CD4-positive, alpha-beta T cell treated with Interferon gamma for 1 hour (primary cell): Measurements from ENCODE around the gene TTC7B.

Experiments
- DNase-seq: peaks from one replicate; pipeline ENCODE4 v3.0.0-alpha.2; 2020

The TTC7B gene

DNA sequence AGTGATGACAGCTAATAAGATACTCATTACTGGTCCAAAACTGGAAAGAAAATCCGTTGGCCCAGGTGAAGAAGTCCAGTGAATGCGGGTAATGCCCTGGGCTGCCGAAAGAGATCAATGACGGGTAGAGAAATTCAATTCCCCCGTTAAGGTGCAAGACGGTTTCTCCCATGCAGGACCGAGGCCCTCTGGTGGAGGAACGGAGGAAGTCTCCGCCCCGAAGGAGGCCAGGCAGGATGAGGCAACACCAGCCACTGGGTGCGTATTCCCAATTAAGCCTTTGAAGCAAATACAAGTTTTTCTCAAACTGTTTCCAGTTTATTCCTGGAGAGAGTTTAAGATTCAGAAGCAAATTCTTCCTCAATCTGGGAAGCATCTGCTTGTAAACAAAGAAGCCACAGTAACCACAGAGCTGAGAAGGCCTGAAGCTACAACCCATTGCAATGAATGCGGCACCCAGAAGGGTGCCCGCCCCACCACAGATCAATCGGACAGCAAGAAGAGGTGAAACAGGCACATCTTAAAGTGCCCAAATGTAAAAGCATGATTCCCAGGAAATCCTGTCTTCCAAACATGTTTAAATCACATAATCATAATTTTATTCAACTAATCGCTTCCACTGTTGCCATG, 118.5 kb downstream of the TTC7B start:
- DNase-seq: peak; percentile 68

DNA sequence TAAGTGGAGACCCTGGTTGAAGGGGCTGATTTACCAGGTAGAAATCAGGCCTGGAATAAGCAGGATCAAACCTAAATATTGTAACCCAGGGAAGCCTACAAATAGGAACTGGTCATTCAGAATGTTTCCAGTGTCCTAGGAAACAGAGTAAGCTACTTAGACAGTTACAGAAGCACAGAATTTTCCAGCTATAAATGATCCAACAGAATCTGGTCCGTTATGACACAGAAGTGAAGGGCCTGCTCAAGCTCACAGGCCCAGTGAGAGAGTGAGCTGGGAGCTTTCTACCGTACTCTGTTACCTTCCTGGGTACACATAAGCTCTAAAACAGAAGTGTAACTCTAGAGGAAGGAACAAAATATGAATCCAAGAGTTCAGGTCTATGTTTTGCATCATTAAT, 119.1 kb downstream of the TTC7B start:
- no peak for DNase-seq

DNA sequence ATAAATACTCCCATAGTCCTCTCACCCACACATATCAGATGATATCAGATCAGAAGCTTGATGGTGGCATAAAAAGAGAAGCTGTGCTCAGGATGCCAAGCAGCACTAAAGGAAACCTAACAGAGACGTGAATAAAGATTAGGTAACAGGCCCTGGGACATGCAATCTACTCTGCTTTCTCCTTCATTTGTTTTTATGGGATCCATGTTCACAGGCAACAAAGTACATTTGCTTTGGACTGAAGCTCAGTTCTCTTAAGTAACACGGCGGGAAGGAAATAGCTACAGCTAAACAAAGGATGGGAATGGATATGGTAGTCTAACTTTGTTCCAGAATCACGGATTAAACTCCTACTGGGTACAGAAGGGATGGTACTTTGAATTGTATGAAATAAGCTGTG, 119.5 kb downstream of the TTC7B start:
- DNase-seq: no peak

DNA sequence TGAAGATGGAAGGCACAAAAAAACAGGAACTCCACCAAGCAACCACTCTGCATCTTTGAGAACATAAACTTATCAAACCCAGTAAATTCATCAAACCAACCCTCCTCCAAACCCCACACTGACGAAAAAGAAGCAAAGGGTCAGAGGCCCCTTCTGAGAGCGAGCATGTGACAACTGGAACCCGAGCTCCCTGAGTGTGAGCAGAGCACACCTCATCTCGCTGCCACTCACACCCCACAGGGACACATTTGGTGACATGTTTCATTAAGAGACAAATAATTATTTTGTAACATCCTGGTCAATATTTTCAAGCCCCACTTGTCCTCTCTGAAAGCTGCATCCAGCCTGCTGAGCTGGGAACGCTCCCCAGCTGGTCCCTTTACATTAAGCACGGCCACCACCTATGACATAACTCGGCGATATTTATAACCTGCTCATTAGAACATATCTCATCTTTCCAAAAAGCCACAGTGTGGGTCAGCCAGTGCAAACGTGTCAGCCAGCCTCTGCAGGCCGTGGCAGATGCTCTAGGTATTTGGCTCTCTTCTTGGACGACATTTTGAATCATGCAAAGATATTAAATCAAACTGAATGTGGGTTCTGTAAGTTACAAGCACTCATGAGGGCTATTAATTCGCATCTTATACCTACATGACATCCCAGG, 120.1 kb downstream of the TTC7B start:
- DNase-seq: no peak

GRCh38 chr14:90693413-90693812, 122.8 kb downstream of the TTC7B start:
- no peak for DNase-seq

GRCh38 chr14:90692826-90693225, 123.4 kb downstream of the TTC7B start:
- no peak for DNase-seq

- no peak for DNase-seq
These were observed 124.2 kb downstream of the TTC7B start for GRCh38 chr14:90692061-90692460.

GRCh38 chr14:90691627-90692026, 124.6 kb downstream of the TTC7B start:
- DNase-seq: no peak

- DNase-seq: no peak
These were observed 128.6 kb downstream of the TTC7B start for GRCh38 chr14:90687680-90688079.

DNA sequence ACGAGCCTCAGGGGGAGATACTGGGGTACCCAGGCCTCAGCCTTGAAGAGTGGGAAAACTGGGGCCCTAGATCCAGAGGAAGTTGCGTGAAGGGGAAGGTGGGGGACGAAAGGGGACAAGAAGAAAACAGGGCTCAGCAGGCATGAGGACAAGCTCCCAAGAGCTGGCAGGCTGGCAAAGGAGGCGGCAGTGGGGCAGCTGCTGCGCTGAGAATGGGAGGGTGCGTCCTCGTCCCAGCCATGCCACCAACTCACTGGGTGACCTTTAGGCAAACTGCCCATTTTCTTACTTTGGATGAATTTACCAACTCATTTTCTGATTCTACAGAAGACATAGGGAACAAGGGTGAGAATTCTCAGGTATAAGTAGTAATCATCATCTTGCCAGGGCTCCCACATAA, 133.6 kb downstream of the TTC7B start:
- DNase-seq: no peak

GRCh38 chr14:90681929-90682328, 134.3 kb downstream of the TTC7B start:
- DNase-seq: no peak

DNA sequence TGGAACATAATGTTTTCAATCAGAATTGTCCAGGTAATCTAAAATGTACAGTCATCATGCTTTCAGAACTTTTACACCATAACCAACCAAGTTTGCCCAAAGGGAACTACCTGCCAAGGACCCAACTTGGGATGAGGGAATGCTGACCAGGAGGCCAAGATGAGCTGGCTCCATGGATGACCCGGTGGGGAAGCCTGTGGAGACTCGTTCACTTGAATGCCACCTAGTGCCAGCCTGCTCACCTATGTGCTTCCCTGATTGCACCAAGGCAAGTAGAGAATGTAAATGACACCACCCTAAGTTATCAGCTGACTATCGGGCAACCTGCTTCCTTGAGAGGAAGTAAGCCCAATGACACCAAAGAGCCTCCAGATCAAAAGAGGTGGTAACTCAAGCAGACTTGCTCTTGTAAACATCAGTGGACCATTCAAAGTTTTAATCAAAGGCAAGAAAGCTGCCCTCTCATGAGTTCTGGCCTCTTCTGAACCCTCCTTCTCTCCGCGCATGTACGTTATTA, 137.3 kb downstream of the TTC7B start:
- DNase-seq: no peak

DNA sequence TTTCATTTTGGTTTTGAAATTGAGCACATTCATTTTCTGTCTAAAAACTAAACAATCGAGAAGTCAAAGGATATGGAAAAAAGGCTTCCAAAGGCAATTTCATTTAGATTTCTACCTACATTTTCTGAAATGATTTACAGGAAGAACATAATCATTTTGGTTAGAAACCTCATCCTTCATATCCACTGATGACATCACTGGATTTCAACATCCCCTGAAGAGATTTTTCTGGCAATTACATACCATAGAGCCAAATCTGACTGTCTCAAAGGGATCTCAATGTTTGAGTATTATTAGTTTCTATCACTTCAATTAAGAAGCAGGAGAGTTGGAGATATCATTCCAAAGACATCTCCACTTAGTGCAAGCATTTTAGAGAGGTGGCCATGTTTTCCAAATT, 137.8 kb downstream of the TTC7B start:
- DNase-seq: no peak

GRCh38 chr14:90677484-90678050, 138.7 kb downstream of the TTC7B start:
- DNase-seq: no peak

GRCh38 chr14:90676912-90677311, 139.3 kb downstream of the TTC7B start:
- DNase-seq: no peak

DNA sequence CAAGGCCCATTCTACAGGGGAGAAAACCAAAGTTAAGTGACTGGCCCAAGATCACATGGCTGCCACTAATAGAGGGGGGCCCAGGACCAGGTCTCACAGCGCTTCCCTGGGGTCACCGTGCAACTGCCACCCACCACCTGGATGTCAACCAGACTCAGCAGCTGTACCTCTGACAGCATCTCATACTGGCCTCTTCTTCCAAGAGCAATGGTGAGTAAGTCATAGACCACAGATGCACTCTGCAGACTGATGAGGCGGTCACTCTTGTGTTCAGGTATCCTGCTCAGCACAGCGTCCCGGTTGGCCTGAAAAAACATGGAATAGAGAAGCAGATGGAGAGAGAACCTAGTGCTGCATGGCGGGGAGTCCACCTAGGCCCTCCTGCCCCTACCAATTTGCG, 139.9 kb downstream of the TTC7B start:
- no peak for DNase-seq

DNA sequence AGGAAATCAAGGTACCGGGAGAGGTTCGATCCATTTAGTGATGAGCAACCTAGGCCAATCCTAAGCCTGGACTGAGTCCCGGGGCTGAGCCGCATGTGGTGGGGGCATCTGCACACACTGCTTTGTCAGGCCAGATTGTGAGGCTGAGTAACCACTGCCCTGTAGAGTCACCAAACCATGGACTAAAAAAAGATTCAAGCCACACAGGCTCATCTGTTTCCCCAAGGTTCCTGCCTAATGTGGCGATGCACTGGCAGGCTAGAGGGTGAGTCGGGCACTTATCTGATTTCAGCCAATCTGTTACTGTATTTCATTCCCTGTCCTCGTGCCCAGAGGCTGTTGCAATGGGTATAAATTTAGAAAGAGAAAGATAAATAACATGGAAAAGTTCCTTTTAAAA, 140.8 kb downstream of the TTC7B start:
- no peak for DNase-seq

DNA sequence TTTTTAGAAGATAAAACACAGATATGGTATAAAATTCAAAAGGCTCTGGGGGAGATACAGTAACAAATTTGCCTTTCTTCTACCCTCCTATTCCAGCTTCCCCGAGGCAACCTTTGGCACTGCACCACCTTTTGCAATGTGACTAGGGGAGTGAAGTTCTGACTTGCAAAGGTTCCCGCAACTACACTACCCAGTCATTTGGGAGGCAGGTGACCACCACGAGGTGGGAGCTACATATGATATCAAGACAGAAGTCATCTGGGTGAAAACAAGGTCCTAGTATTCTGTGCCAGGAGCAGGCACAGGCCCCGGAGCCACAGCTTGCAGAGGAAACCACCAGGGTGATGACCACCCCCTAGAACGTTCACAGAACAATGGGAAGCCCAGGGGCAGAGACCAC, 141.5 kb downstream of the TTC7B start:
- DNase-seq: no peak

DNA sequence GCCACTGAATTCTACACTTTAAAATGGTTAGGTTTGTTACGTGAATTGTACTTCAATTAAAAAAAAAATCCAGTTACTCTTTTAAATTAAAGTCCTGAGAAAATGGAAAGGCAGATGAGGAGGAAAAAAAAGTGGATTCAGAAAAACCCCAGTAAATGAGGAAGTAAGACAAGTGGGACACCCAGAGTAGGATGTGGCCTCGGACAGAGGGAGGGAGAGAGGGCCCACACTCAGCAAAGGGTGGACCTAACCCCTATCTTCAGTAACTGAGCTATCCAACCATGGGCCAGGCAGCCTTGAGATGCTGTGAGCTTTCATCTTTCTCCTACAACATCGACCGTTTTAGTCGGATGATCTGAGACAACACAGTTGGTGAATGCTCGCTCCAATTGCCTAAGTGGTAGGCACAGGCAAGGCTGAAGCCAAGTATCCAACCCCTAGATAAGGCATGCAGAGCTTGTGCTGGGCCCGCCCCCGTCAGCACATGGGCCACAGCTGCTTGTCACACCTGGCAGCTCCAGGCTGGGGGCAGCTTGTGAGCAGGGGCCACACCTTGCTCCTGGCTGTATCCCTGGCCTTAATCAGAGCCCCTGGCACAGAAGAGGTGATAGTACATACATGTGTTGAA, 142.1 kb downstream of the TTC7B start:
- DNase-seq: no peak

DNA sequence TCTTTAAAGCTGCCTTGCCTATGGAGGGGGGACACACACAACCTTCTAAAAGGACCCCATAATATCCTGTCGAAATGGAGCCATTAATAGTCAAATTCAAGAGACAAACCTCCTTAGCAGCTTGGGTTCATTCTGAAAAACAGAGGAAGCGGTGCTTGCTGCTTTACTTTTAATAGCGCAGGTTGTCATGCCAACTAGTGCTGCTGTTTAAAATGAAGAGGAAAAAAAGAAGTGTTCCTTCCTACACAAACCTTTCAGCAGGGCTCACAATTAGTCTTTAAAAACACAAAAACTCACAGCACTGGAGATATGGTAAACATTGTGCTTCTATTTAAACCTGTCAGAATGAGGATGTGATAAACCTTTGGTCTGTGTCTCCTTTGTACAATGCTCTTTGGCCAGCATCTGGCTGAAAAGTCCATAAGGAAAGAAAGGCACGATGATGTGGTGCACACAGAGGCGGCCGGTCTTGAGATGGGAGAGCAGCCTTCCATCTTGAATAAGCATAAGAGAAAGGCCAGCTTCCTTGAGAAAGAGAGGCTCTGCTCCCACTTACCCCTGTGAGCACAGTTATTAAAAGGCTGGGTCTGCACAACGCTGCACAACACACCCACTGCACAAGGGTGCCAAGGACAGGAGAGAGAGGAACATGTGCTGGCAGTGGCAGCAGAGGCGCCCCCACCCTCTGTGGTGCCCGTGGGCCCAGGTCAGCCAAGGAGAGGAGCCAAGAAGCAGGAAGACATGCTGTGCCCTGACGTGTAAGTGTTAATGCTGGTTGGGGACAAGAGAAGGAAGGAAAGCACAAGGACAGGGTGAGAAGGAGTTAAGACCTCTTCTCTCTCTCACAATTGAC, 144.6 kb downstream of the TTC7B start:
- DNase-seq: no peak

DNA sequence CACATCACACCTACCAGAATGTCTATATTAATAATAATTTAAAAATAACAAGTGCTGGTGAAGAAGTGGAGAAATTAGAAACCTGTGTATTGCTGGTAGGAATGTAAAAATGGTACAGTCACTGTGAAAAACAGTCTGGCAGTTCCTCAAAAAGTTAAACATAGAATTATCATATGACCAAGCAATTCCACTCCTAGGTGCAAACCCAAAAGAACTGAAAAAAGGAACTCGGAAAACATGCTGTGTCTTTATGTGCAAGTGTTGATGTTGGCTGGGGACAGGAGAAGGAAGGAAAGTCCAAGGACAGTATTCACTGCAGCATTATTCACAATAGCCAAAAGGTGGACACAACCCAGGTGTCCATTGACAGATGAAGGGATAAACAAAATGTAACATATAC, 146.5 kb downstream of the TTC7B start:
- DNase-seq: no peak

GRCh38 chr14:90666571-90666970, 149.7 kb downstream of the TTC7B start:
- no peak for DNase-seq
